ENCODE results near the gene PPM1F.

GRCh38 chr22:21876486-21877176, 76.0 kb downstream of the PPM1F start:
- no peak for TF ChIP-seq CTCF (IDR thresholded peaks at IDR 0.05; ENCODE audit: low read depth, low read length)
- TF ChIP-seq EZH2phosphoT487 (IDR thresholded peaks at IDR 0.05; ENCODE audit: low read depth), result no peak

Measured in OCI-LY3 (cell line).